Neural cell (in vitro differentiated cells): ENCODE data around the gene NECAP2.

Source experiments
- CTCF ChIP-seq: fragments of 450-650 bp; IDR thresholded peaks from 2 replicates; pipeline ENCODE4 v1.5.1; 2014; ENCODE audit warnings: antibody characterized with exemption, mild to moderate bottlenecking, moderate library complexity; ENCODE audit not compliant: poor library complexity, severe bottlenecking
- EP300 ChIP-seq: fragments of 450-650 bp; conservative IDR thresholded peaks from 2 replicates; pipeline ENCODE4 v1.6.1; 2014; ENCODE audit warnings: antibody characterized with exemption, mild to moderate bottlenecking, moderate library complexity; ENCODE audit not compliant: poor library complexity, severe bottlenecking
- EZH2 ChIP-seq: fragments of 200-600, 300-800 bp; shearing (Covaris generic), sonication (generic); IDR thresholded peaks from 2 replicates; pipeline ENCODE4 v1.6.1; 2014; ENCODE audit warnings: antibody characterized with exemption, low read length, borderline replicate concordance, mild to moderate bottlenecking; ENCODE audit not compliant: insufficient read depth, poor library complexity, severe bottlenecking

- TF ChIP-seq EP300 (no peak), EZH2 (no peak), CTCF (no peak)
Measured at GRCh38 chr1:16392740-16393569, 47.6 kb upstream of the NECAP2 start.
